A673 (cell line): ENCODE measurements around the gene FSTL5. TPM values are rescaled to one million over a fixed set of nuclear protein-coding genes. Genes with fewer than 3 reads are reported as not detected.
"Not testable (repeated sequence)": the region's sequence is repeated elsewhere in the genome, so short reads cannot be mapped to it uniquely, and the experiment has no call there.

ENCODE experiments used
- BruUV-seq: library from RNA; stranded (reverse); fragments of 400-500 nt; replicated peaks from 2 replicates; lab custom pipeline; 2021; lab: Mats Ljungman, UMichigan
- CTCF ChIA-PET: fragments of 300-600 bp; sonication (Branson Sonifier 250); formaldehyde crosslinking; loops from one replicate; lab custom pipeline; 2022; ENCODE audit warnings: antibody characterized with exemption; lab: Charles Lee
- POLR2A ChIA-PET: fragments of 300-600 bp; sonication (Branson Sonifier 250); formaldehyde crosslinking; loops from one replicate; lab custom pipeline; 2022; ENCODE audit warnings: antibody characterized with exemption; ENCODE audit not compliant: low non-redundant PET; lab: Charles Lee
- DNase-seq: peaks from one replicate; pipeline ENCODE4 v3.0.0-alpha.2; 2015; ENCODE audit warnings: low spot score
- H3K27ac ChIP-seq: fragments of 200-600 bp; sonication (generic); 2 replicates; pipeline ENCODE4 v1.5.1; 2016; ENCODE audit warnings: mixed run types, low read depth, mild to moderate bottlenecking, mixed read lengths, antibody characterized with exemption, low read length; ENCODE audit not compliant: poor library complexity, severe bottlenecking
- H3K27me3 ChIP-seq: fragments of 200-600 bp; sonication (generic); replicated peaks from 2 replicates; pipeline ENCODE4 v1.6.1; 2017; ENCODE audit warnings: mixed run types, low read depth, mild to moderate bottlenecking, mixed read lengths, antibody characterized with exemption, low read length; ENCODE audit not compliant: insufficient read depth, poor library complexity
- H3K36me3 ChIP-seq: fragments of 200-600 bp; sonication (generic); 2 replicates; pipeline ENCODE4 v1.6.1; 2016; ENCODE audit warnings: mixed run types, mild to moderate bottlenecking, mixed read lengths, antibody characterized with exemption, low read length; ENCODE audit not compliant: insufficient read depth, poor library complexity, severe bottlenecking
- H3K4me1 ChIP-seq: fragments of 200-600 bp; sonication (generic); 2 replicates; pipeline ENCODE4 v1.6.1; 2017; ENCODE audit warnings: mixed run types, mild to moderate bottlenecking, mixed read lengths, antibody characterized with exemption, low read length; ENCODE audit not compliant: insufficient read depth, poor library complexity, severe bottlenecking
- H3K4me3 ChIP-seq: fragments of 200-600 bp; sonication (generic); 2 replicates; pipeline ENCODE4 v1.5.1; 2016; ENCODE audit warnings: low read depth, mixed run types, mild to moderate bottlenecking, mixed read lengths, low read length; ENCODE audit not compliant: poor library complexity, severe bottlenecking
- H3K9me3 ChIP-seq: fragments of 200-600 bp; sonication (generic); 2 replicates; pipeline ENCODE4 v1.6.1; 2016; ENCODE audit warnings: mixed run types, low read depth, mild to moderate bottlenecking, mixed read lengths, antibody characterized with exemption, low read length; ENCODE audit not compliant: poor library complexity, severe bottlenecking
- EZH2 ChIP-seq: fragments of 200-600 bp; sonication (generic); IDR thresholded peaks from 2 replicates; pipeline ENCODE4 v1.6.1; 2017; ENCODE audit warnings: borderline replicate concordance, low read depth, mild to moderate bottlenecking, mixed read lengths, antibody characterized with exemption, low read length; ENCODE audit not compliant: poor library complexity, severe bottlenecking
- intact Hi-C: fragments of 100-400 bp; cut with micrococcal nuclease; formaldehyde crosslinking; loops from one replicate; pipeline ENCODE4 v1.10.0; 2022; ENCODE audit not compliant: unreplicated experiment
- total RNA-seq: library from RNA; stranded (reverse); gene quantifications from 2 replicates; pipeline ENCODE4 v1.2.3, GENCODE V29; 2021
- TF ChIP-seq, protein P1 (sequence below): fragments of 300-800, 200-600 bp; sonication (generic); conservative IDR thresholded peaks from 2 replicates; pipeline ENCODE4 v1.5.1; 2017; ENCODE audit warnings: low read depth, mild to moderate bottlenecking, antibody characterized with exemption, low read length, moderate library complexity, mixed read lengths

The FSTL5 gene
- total RNA-seq, 1 experiment from 2014 or later: 0.15 TPM

DNA sequence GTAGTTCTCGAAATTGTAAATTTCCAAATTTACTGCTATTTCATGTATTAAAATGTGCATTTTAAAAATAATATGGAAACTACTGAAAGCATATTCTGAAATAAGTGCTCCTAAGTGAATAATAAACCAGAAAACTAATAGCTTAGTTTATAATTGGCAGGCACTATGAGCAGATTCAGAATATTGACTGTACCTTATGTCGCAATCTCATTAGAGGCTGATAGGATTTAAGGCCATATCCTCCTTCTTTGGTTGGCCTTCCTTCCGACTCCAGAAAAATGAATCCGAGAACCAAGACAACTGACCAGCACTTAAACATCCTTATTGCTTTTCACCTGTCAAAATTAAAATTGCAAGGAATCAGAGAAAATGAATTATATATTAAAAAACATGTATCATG, 52.7 kb downstream of the FSTL5 start:
- DNase-seq: no peak
- no peaks in the 10 kb centered on the region for H3K9me3 ChIP-seq
- H3K36me3 ChIP-seq: no peaks in the 10 kb centered on the region
- POLR2A ChIA-PET: no interaction called here
- no peak overlapping the region for H3K4me3 ChIP-seq
- CTCF ChIA-PET: no interaction called here
- intact Hi-C loops: no loop called here
- TF ChIP-seq, protein P1, sequence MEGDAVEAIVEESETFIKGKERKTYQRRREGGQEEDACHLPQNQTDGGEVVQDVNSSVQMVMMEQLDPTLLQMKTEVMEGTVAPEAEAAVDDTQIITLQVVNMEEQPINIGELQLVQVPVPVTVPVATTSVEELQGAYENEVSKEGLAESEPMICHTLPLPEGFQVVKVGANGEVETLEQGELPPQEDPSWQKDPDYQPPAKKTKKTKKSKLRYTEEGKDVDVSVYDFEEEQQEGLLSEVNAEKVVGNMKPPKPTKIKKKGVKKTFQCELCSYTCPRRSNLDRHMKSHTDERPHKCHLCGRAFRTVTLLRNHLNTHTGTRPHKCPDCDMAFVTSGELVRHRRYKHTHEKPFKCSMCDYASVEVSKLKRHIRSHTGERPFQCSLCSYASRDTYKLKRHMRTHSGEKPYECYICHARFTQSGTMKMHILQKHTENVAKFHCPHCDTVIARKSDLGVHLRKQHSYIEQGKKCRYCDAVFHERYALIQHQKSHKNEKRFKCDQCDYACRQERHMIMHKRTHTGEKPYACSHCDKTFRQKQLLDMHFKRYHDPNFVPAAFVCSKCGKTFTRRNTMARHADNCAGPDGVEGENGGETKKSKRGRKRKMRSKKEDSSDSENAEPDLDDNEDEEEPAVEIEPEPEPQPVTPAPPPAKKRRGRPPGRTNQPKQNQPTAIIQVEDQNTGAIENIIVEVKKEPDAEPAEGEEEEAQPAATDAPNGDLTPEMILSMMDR: no peak
- TF ChIP-seq EZH2: no peak
- H3K27ac ChIP-seq: no peak overlapping the region
- no peaks in the 10 kb centered on the region for H3K27me3 ChIP-seq
- no peaks in the 10 kb centered on the region for H3K4me1 ChIP-seq
- BruUV-seq: no TSS peak

DNA sequence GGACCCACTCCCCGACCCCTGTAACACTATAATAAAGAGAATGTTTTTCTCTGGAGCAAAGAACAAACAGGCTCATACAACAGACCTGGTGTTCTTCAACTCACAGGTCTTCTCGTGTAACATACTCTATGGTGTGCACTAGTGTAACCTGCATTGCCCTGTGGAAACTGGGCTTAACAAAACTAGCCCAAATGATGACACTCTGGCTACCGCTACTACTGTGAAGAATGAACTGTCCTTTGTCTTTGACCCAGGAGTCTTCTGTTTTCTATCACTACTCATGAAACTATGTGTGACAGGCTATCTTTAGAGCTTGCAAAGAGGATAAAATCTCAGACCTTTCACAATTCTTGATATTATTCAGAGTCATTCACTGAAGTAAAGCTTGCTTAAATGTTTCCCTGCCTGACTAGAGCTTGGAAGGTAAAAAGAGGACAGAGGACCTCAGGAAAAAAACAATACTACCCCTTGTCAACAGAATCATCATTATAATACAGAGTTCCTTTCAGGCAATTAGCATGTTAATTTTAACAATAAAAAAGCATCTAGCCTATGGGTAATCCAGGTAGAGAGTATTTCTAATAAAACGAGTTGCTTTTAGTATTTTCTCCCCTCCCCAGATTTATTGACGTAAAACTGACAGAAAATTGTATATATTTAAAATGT, 59.2 kb downstream of the FSTL5 start:
- BruUV-seq: no TSS peak
- Histone ChIP-seq H3K4me1 (no peaks in the 10 kb centered on the region), H3K36me3 (no peaks in the 10 kb centered on the region), H3K27me3 (no peaks in the 10 kb centered on the region), H3K9me3 (no peaks in the 10 kb centered on the region), H3K4me3 (no peak overlapping the region), H3K27ac (no peak overlapping the region)
- intact Hi-C loops: no loop called here
- no peak for DNase-seq
- ChIA-PET CTCF (no interaction called here), POLR2A (no interaction called here)
- TF ChIP-seq, protein P1: no peak
- no peak for TF ChIP-seq EZH2

DNA sequence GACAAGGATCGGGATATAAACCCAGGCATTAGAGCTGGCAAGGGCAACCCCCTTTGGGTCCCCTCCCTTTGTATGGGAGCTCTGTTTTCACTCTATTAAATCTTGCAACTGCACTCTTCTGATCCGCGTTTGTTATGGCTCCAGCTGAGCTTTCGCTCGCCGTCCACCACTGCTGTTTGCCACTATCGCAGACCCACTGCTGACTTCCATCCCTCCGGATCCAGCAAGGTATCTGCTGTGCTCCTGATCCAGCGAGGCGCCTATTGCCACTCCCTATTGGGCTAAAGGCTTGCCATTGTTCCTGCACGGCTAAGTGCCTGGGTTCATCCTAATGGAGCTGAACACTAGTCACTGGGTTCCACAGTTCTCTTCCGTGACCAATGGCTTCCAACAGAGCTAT, 59.9 kb downstream of the FSTL5 start:
- H3K4me3 ChIP-seq, H3K4me1 ChIP-seq, H3K9me3 ChIP-seq, POLR2A ChIA-PET, DNase-seq, intact Hi-C loops, H3K36me3 ChIP-seq, H3K27me3 ChIP-seq, CTCF ChIA-PET, H3K27ac ChIP-seq, BruUV-seq: not testable (repeated sequence)

DNA sequence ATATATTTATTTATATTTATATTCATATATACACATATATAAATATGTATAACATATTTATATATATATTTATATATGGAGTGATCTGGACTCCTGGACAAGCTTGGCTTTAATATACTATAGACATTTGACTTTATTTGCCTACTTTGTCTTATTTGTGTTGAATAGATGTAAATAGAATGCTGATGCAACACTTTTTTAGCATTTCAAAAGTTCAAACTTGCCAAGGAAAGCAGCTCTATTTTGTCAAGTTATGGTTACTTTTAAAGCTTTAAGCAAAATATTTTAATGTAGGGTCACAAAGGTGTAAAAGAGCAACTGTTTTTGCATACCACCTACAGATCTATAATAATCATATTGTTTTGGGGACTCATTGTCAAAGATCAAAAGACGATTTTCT, 61.1 kb downstream of the FSTL5 start:
- ChIA-PET CTCF (no interaction called here), POLR2A (no interaction called here)
- Histone ChIP-seq H3K9me3 (no peaks in the 10 kb centered on the region), H3K27ac (no peak overlapping the region), H3K27me3 (no peaks in the 10 kb centered on the region), H3K4me3 (no peak overlapping the region), H3K36me3 (no peaks in the 10 kb centered on the region), H3K4me1 (no peaks in the 10 kb centered on the region)
- no peak for DNase-seq
- intact Hi-C loops: no loop called here
- TF ChIP-seq EZH2: no peak
- TF ChIP-seq, protein P1: no peak
- BruUV-seq: no TSS peak
